ENCODE data around the gene LACTBL1.
A peak's percentile ranks its signal among the peaks of the same experiment; 100 is the strongest.

LACTBL1 gene

DNA sequence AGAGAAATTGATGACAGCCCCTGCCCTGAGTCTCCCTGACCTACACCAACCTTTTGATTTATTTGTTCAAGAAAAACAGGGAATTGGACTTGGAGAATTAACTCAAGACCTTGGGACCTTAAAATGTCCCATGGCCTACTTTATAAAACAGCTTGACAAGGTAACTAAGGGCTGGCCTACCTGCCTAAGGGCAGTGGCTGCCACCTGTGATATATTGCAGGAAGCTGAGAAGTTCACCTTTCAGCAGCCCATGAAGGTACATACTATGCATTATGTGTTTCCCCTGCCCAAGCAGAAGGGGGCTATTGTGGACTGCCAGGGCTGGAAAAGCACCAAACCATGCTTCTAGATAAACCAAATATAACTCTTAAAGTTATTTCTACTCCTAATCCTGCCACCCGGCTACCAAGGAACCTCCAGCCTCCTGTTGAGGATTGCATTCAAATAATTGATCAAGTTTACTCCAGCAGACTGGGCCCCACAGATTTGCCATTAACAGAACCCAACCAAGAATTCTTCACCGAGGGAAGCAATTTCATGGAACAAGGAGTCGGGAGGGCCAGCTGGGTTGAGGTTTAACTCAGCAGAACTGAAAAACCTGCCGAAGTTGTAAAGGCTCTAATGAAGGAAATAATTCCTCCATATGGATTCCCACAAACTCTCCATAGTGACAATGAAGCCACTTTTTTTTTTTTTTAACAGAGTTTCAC, 28.2 kb downstream of the LACTBL1 start:
- DNase-seq (ENCODE audit: low read depth, low spot score) = no peak

DNA sequence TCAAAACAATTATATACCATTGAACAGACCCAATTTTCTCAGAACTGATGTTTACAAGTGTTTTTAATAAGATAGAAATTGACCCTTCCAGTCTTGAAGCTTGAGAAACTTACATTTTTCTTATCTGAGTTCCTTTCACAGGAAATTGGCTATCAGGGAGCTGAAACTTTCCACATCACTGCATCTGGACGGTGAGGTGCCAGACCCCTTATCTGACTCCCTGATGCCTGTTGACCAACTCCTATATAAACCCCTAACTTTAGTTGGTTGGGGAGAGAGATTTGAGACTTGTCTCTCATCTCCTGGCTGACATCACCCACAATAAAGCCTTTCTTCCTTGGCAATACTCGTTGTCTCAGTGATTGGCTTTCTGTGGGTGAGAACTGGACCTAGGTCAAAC, 31.4 kb downstream of the LACTBL1 start:
- no peak for DNase-seq (ENCODE audit: low read depth, low spot score)

GRCh38 chr1:22936681-22937080, 36.0 kb downstream of the LACTBL1 start:
- no peak for DNase-seq (ENCODE audit: low read depth, low spot score)

DNA sequence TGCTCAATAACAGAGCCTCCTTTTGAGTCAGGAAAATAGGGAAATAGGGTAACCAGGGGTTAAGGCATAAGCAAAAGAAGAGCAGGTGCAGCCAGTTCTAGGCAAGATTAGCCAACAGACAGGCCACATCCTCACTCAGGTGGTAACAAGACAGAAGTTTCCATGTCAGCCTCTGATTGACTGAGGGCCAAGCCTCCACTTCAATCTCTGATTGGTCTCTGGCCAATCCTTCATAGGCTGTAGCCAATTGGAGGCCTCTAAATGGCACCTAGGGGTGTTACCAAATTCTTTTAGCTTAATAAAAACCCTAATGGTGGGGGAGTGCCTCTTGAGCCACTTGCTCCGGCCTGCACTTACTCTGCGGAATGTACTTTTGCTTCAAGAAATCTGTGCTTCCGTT, 37.2 kb downstream of the LACTBL1 start:
- no peak for DNase-seq (ENCODE audit: low read depth, low spot score)

GRCh38 chr1:22932803-22933470, 39.7 kb downstream of the LACTBL1 start:
- no peak for DNase-seq (ENCODE audit: low read depth, low spot score)

DNA sequence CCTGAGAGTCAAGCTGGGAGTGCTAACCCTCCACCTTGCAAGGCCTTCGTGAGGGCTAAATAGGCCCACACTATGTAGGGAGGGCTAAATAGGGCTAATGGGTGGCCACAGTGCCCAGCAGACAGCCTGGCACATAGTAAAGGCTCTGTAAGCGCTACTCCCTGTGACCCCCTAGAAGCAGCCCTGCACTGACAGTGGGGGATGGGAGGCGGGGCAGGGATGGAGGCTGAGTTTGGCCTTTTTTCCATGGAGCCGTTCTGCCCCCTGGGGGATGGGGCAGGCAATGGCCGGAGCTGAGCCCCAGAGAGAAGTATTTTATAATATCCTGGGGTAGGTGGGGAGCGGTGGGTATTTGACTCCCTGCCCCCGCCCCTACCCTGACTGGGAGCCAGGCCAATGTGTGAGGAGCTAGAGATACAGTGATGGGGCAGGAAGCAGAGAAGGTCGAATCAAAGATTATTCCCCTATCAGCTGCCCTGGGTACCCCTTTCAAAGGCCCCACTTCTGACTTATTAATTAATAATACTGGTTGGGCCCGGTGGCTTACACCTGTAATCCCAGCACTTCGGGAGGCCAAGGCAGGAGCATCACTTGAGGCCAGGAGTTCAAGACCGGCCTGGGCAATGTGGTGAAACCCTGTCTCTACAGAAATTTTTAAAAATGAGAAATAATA, 42.3 kb downstream of the LACTBL1 start:
- DNase-seq (ENCODE audit: low read depth, low spot score) = peak; percentile 69

DNA sequence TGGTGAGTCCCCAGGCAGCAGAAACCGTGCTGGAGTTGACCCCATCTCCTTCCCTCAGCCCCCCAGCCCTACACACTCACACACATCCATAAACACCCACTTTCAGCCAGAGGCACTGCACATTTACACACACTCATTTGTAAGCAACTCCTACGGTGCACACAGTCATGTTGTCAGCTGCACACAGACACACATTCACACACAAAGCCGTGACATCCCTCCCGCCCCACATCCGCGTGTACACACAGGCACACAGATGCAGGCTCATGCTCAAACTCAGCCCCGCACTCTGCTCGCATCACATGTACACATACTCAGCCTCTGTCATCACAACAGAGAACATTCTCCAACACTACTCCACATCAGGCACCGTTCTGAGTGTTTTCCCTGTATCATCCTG, 47.6 kb downstream of the LACTBL1 start:
- DNase-seq (ENCODE audit: low read depth, low spot score) = no peak

DNA sequence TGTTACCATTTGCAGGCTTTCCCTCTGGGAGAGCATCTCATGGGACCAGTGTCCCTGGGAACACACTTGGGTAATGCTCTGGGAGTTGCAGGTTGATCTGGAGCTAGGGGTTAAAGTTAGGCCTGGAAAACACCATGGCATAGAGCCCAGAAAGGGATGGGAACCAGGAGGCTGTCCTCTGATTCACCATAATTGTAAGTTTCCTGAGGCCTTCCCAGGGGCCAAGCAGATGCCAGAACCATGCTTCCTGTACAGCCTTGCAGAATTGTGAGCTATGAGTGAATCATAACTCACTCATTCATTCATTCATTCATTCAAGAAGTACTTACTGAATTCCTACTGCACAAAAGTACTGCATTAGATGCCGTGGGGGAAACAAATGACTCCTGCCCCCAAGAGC, 50.0 kb downstream of the LACTBL1 start:
- no peak for DNase-seq (ENCODE audit: low read depth, low spot score)

DNA sequence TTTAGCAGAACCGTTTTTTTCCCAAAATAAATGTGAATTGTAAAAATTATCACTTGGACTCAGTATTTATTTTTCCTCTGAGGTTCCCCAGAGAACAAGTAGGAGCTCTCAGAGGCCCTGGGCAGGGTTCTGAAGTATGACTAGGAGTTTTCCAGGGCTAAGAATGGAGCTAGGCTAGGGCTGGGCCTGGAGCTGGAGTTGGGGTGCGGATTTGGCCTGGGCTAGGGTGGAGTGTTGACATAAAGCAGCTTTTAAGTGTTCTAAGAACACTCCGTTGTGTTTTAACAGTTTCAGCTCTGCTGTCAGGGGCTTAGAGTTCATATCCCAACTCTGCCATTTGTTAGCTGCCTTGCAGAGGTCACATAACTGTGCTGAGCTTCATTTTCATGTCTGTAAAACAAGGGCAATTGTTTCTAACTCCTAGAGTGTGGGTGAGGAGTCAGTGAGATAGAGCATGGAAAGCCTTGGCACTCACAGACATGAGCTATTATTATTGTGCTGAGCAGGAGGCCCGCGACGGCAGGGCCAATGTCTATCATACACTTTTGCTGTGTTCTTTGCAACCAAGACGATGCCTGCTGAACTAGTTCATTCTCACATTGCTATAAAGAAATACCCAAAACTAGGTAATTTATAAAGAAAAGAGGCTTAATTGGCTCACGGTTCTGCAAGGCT, 51.1 kb downstream of the LACTBL1 start:
- DNase-seq (ENCODE audit: low read depth, low spot score) = no peak

- no peak for DNase-seq (ENCODE audit: low read depth, low spot score)
Observed at GRCh38 chr1:22920734-22921451, 51.8 kb downstream of the LACTBL1 start.

DNA sequence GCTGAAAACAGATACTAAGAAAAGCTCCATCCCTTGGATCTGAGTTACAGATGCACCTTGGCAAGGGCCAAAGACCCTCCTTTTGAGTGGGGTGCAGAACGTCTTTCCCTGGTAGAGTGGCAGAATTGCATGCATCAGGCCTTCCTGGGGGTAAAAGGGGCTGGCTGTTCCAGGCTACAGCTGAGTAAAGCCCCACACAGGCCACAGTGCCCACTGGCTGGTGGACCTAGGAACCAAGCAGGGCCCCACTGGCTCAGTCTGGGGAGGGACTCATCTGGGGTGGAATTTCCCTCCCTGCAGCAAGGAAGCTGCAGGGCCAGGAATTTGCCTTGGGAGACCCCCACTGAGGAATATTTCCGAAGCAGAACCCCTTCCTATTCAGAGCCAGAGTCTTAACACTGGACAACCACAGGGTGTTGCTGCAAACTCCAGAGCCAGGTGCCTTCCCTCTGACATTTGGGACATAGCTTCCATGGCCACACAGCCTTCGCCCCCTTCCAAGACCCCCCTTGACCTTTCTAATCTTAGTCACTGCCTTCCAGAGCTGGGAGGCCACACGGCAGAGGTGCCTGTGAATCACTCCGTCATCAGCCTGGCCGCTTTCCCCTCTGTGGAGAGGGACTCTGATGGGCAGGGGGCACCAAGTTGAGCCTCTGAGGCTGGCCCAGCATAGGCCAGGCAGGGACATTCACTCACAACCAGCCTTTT, 52.5 kb downstream of the LACTBL1 start:
- DNase-seq (ENCODE audit: low read depth, low spot score) = no peak

DNA sequence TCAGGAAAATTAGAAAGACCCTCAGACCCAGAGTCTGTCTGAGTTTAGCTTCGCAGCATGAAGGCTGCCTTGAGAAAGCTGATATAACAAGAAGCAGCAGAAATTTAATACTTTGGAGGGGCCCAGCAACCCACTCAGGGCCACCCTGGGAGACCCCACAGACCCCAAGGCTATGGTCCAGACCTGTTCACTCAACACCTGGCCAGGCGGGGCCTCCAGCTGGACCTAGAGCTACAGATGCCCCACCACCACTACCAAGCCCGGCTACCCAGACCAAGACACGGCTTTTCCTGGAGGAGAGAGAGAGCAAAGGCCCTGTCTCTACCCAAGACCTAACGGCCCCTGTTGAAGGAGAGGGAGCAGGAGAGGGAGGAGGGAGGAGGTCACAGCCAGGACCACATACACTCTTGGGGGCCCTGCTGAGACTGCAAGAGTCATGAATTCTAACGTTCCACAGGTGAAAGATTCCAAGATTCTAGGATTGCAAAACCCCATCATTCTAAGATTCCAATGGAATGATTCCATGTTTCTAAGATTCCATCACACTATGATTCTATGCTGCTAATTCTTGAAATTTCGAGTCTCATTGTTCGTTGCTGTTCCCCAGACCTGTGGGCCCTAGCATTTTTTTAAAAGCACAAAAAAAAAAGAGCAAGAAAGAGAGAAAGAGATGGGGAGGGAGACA, 53.2 kb downstream of the LACTBL1 start:
- peak; percentile 39 for DNase-seq (ENCODE audit: low read depth, low spot score)

- DNase-seq (ENCODE audit: low read depth, low spot score) = no peak
Observed at GRCh38 chr1:22918644-22919043, 54.0 kb downstream of the LACTBL1 start.

- DNase-seq (ENCODE audit: low read depth, low spot score) = no peak
Observed at GRCh38 chr1:22917989-22918388, 54.7 kb downstream of the LACTBL1 start.

DNA sequence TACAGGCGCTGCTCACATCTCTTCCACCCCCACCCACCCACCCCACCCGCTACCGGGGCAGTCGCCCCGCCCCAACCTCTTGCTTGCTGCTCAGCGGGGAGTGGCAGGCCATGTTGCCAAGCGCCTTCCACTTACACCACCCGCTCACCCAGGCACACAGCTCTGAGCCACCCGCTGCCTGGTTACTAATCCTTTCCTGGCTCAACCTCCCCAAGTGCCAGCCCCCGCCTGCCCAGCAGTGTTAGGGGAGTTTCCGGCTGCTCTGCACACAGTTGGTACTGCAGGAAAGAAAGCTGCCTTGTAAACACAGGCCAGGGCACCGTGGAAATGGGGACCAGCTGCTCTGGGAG, 56.2 kb downstream of the LACTBL1 start:
- DNase-seq (ENCODE audit: low read depth, low spot score) = peak; percentile 48

- DNase-seq (ENCODE audit: low read depth, low spot score) = no peak
Observed at GRCh38 chr1:22915816-22916470, 56.7 kb downstream of the LACTBL1 start.

DNA sequence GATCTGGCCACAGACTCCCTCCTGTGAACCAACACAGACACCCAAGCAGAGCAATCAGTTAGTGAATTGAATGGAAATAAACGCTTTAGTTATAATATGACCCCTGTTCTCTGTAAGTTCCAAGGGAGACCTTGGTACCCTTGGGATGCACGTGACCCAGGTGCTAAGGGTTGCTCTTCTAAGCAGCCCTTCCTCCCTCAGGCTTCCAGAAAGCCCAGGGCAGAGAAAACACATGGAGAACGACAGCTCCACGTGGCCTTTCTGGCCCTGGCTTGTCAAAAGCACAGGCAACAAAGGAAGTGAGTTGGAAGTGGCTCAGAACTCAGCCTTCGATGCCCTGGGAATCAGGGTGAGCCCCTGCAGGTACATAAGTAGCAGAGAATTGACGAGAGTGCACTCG, 57.4 kb downstream of the LACTBL1 start:
- no peak for DNase-seq (ENCODE audit: low read depth, low spot score)

DNA sequence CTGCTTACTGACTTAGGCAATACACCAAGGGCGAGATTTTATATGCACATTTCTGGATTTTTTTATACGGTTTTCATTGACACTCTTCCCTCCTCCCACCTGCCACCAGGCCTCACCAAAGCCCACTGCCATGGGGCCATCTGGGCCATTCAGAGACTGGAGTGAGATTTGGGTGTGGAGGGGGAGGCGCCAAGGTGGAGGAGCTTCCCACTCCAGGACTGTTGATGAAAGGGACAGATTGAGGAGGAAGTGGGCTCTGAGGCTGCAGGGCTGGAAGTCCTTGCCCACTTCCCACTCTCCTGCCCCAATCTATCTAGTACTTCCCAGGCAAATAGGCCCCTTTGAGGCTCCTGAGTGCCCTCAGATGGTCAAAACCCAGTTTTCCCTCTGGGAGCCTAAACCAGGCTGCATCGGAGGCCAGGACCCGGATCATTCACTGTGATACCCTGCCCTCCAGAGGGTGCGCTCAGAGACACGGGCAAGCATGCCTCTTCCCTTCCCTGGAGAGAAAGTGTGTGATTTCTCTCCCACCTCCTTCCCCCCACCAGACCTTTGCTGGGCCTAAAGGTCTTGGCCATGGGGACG, 57.9 kb downstream of the LACTBL1 start:
- DNase-seq (ENCODE audit: low read depth, low spot score) = no peak

DNA sequence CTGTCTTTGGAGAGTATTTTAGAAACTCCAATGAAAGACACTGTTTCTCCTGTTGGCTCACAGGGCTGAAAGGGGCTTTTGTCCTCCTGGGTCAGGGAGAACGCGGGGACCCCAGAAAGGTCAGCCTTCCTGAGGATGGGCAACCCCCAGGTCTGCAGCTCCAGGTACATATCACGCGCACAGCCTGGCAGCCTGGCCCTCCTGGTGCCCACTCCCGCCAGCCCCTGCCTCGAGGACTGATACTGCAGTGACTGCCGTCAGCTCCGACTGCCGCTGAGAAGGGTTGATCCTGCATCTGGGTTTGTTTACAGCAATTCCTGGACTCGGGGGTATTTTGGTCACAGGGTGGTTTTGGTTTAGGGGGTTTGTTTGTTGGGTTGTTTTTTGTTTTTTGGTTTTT, 58.5 kb downstream of the LACTBL1 start:
- no peak for DNase-seq (ENCODE audit: low read depth, low spot score)

Measured in astrocyte of the hippocampus (primary cell).